ENCODE data around the gene CDK5RAP2. TPM values are rescaled to one million over a fixed set of nuclear protein-coding genes. Genes with fewer than 3 reads are reported as not detected.
A peak's percentile ranks its signal among the peaks of the same experiment; 100 is the strongest.

The CDK5RAP2 gene
- total and polyA plus RNA-seq, 9 of the 15 experiments (the other 6 are each of a cell fraction or from before 2014, with no cell fraction given) = 19.9 to 68.8 (median 42.2) TPM

DNA sequence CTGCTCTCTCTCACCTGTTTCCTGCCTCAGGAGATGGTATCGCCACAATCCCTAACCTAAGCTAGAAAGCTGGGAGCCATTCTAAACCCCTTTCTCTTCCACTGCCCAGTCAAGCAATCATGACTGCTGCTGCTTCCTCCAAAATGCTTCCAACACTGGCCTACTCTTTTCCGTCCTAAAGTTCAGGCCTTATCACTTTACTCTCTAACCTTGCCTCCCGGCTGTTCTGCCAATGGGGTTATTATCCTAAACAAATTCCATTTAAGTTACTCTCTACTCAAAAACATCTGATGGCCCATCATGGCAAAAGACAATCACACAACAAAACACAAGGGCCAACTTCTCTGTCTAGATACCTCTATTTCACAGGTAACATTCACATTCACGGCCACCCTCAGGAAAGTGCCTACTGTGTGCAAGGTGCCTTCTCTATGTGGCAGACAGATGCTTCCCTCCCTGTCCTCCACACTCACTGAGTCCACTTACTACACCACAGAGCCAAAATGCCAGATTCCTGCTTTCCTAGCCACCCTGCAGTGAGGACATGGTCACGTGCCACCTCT lies 168.0 kb downstream of the CDK5RAP2 start:
- Histone ChIP-seq H3K4me3 (no peak overlapping the region), H2AFZ (ENCODE audit: low read depth, low read length) (no peak overlapping the region), H4K20me1 (replicated peaks; ENCODE audit: control insufficient read depth, insufficient read depth, low read length) (no peaks in the 10 kb centered on the region), H3K4me1 (replicated peaks in 1 of 2; ENCODE audit: control insufficient read depth in 2 of 2, insufficient read depth in 2 of 2, low read length in 2 of 2) (peaks cover 0 to 1% of the 10 kb centered on the region in 2 experiments; a peak in 1 of 5 replicates), H3K36me3 (ENCODE audit: control insufficient read depth, insufficient read depth, low read length) (peaks cover 84% of the 10 kb centered on the region), H3K9me1 (ENCODE audit: control insufficient read depth, insufficient read depth, low read length) (no peaks in the 10 kb centered on the region), H3K4me2 (ENCODE audit: insufficient read depth, low read length) (no peak overlapping the region), H3K27me3 (ENCODE audit: control insufficient read depth in 2 of 2, insufficient read depth in 2 of 2, low read length in 2 of 2) (no peaks in the 10 kb centered on the region; a peak in 1 of 5 replicates), H3K27ac (ENCODE audit: extremely low read depth, low read depth, low read length) (no peak overlapping the region), H3K79me2 (ENCODE audit: control insufficient read depth, insufficient read depth, low read length) (no peaks in the 10 kb centered on the region), H3K9ac (ENCODE audit: insufficient read depth in 1 of 2, low read depth in 2 of 2, low read length in 2 of 2) (no peak overlapping the region), H3K9me3 (replicated peaks; ENCODE audit: control insufficient read depth, insufficient read depth, low read depth, low read length) (no peaks in the 10 kb centered on the region)
- in situ Hi-C loops (cut with MboI) = no loop called here
- ATAC-seq = no peak
- no peak for FAIRE-seq
- POLR2A ChIA-PET = interaction anchor here (2.1 kb wide), 1 partner anchor 9 kb away, joined by 7 read pairs; no protein-coding TSS in a partner anchor
- no TSS peak for BruUV-seq (replicated peaks)
- intact Hi-C loops (cut with micrococcal nuclease) = no loop called here
- 92% methylated on average over 5 of the region's 5 CpGs for WGBS (ENCODE audit: insufficient coverage, low coverage, missing lambda C conversion rate)
- CTCF ChIA-PET (ENCODE audit: low intra/inter-chr PET ratio) = no interaction called here
- DNase-seq (ENCODE audit: extremely low read depth in 1 of 4, low spot score in 3 of 4) = no peak
- TF ChIP-seq ZKSCAN1 (IDR thresholded peaks at IDR 0.05; ENCODE audit: low read depth, low read length) = peak; percentile 87
- no peak for TF ChIP-seq MYBL2 (IDR thresholded peaks at IDR 0.05; ENCODE audit: low read depth)
- TF ChIP-seq MYBL2 (CRISPR knock-in tag; IDR thresholded peaks at IDR 0.05; ENCODE audit: borderline replicate concordance) = no peak
- TF ChIP-seq FOXP4 (CRISPR knock-in tag; IDR thresholded peaks at IDR 0.05; ENCODE audit: borderline replicate concordance) = no peak

Data from K562 (cell line).